Measurements from ENCODE around the gene MSANTD1.

DNA sequence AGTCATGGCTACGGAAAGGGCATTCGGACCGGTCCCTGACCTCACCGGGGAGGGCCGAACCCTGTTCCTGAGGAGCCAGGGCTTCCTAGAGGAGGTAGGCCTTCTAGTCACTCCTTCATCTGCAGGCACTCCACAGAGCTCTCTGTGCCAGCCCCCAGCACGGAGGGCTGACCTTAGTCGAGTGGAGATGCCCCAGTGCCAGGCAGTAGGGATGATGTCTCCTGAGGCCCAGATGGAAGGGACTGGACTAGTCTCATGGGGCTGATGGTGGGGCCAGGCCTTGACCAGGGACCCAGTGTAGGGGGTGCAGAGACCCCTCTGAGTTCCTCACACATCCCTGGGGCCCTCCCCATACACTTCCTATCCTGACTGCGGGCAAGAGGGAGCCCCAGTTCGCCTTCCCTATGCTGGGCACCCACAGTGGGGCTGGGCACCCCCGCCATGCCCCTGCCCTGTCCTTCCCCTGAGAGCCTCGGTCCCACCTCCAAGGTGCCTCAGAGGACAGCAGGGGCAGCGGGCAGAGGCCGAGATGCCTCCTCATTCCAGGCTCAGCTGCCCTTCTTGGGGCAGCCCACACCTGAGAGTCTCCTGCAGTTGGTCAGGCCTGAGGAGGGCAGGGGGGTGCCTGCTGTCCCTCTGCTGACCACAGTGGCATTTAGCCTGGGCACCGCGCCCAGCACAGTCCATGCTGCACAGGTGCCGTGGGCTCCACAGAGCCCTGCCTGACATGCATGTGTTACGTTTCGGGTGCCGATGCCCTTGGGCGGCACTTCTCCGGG, 1.4 kb upstream of the MSANTD1 start:
- no peak for TF ChIP-seq FOXK2 (IDR thresholded peaks at IDR 0.05)
- TF ChIP-seq SP1 (IDR thresholded peaks at IDR 0.05), result no peak
- TF ChIP-seq, protein P1, sequence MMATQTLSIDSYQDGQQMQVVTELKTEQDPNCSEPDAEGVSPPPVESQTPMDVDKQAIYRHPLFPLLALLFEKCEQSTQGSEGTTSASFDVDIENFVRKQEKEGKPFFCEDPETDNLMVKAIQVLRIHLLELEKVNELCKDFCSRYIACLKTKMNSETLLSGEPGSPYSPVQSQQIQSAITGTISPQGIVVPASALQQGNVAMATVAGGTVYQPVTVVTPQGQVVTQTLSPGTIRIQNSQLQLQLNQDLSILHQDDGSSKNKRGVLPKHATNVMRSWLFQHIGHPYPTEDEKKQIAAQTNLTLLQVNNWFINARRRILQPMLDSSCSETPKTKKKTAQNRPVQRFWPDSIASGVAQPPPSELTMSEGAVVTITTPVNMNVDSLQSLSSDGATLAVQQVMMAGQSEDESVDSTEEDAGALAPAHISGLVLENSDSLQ (IDR thresholded peaks at IDR 0.05), result no peak
- no peak for TF ChIP-seq FOXM1 (IDR thresholded peaks at IDR 0.05; ENCODE audit: borderline replicate concordance)
- TF ChIP-seq ZNF384 (IDR thresholded peaks at IDR 0.05), result no peak
- no peak for TF ChIP-seq BHLHE40 (IDR thresholded peaks at IDR 0.05; ENCODE audit: borderline replicate concordance)
- TF ChIP-seq HDGF (IDR thresholded peaks at IDR 0.05; ENCODE audit: borderline replicate concordance), result no peak
- no peak for TF ChIP-seq L3MBTL2 (conservative IDR thresholded peaks at IDR 0.05)
- no peak for TF ChIP-seq SUZ12 (IDR thresholded peaks at IDR 0.05)
- TF ChIP-seq NFRKB (IDR thresholded peaks at IDR 0.05), result no peak
- TF ChIP-seq FOXA1 (IDR thresholded peaks at IDR 0.05), result no peak
- TF ChIP-seq ELF4 (IDR thresholded peaks at IDR 0.05), result no peak
- no peak for TF ChIP-seq TARDBP (IDR thresholded peaks at IDR 0.05)
- TF ChIP-seq ARNT (IDR thresholded peaks at IDR 0.05), result no peak

All from HEK293T (cell line).